HEK293 (cell line): ENCODE data around the gene SLC48A1.
A peak's percentile ranks its signal among the peaks of the same experiment; 100 is the strongest.

ENCODE experiments used
- CTCF ChIA-PET: fragments of 350-600 bp; formaldehyde crosslinking; extraction: SDS; loops from one replicate; lab custom pipeline; 2021; ENCODE audit warnings: antibody characterized with exemption; lab: Yijun Ruan, JAX
- POLR2A ChIA-PET: fragments of 300-600 bp; formaldehyde crosslinking; extraction: SDS; loops from one replicate; lab custom pipeline; 2020; ENCODE audit warnings: antibody characterized with exemption, inconsistent platforms; lab: Yijun Ruan, JAX
- H3K27ac ChIP-seq: fragments of 200-500 bp; sonication (Bioruptor generic); 2 replicates; pipeline ENCODE4 v1.5.1; 2014; ENCODE audit warnings: low read depth, low read length, control low read depth, inconsistent platforms; ENCODE audit errors: extremely low read depth
- H3K36me3 ChIP-seq, 2 experiments: fragments of 200-500 bp in 1 of 2; sonication (Bioruptor generic) in 1 of 2; 1 replicate in 1 of 2; 2 replicates in 1 of 2; pipeline ENCODE4 v1.5.1; 2014 to 2017; ENCODE audit warnings: inconsistent platforms in 2 of 2, low read length in 2 of 2; ENCODE audit not compliant: control insufficient read depth in 2 of 2, insufficient read depth in 1 of 2
- H3K4me1 ChIP-seq: fragments of 200-500 bp; sonication (Bioruptor generic); 2 replicates; pipeline ENCODE4 v1.5.1; 2014; ENCODE audit warnings: mild to moderate bottlenecking, low read length, inconsistent platforms; ENCODE audit not compliant: control insufficient read depth, insufficient read depth
- H3K4me3 ChIP-seq: 2 replicates; pipeline ENCODE4 v1.5.1; 2011; ENCODE audit warnings: low read depth, mild to moderate bottlenecking, control low read depth, low read length, moderate library complexity
- H3K9me3 ChIP-seq: fragments of 200-500 bp; sonication (Bioruptor generic); 2 replicates; pipeline ENCODE4 v1.5.1; 2014; ENCODE audit warnings: low read depth, low read length, inconsistent platforms; ENCODE audit not compliant: control insufficient read depth, insufficient read depth
- EGR2 ChIP-seq: fragments of 450-650 bp; formaldehyde crosslinking; IDR thresholded peaks from 2 replicates; pipeline ENCODE4 v1.5.1; 2016; ENCODE audit warnings: low read depth, missing biosample characterization, missing genetic modification characterization
- KLF16 ChIP-seq: fragments of 450-650 bp; formaldehyde crosslinking; IDR thresholded peaks from 2 replicates; pipeline ENCODE4 v1.5.1; 2017; ENCODE audit warnings: missing biosample characterization, missing genetic modification characterization
- PRDM1 ChIP-seq: fragments of 450-650 bp; formaldehyde crosslinking; IDR thresholded peaks from 2 replicates; pipeline ENCODE4; 2016; ENCODE audit warnings: missing biosample characterization, missing genetic modification characterization
- SALL2 ChIP-seq: fragments of 450-650 bp; formaldehyde crosslinking; IDR thresholded peaks from 2 replicates; pipeline ENCODE4 v1.5.0; 2017; ENCODE audit warnings: missing biosample characterization, mild to moderate bottlenecking, missing genetic modification characterization, borderline replicate concordance
- SETDB1 ChIP-seq: IDR thresholded peaks from one replicate; pipeline ENCODE4 v1.6.1; 2017; ENCODE audit warnings: mild to moderate bottlenecking, low read length, moderate library complexity, mixed read lengths; ENCODE audit not compliant: insufficient read length
- ZBTB17 ChIP-seq: fragments of 450-650 bp; formaldehyde crosslinking; IDR thresholded peaks from 2 replicates; pipeline ENCODE4 v1.5.1; 2016; ENCODE audit warnings: missing biosample characterization, missing genetic modification characterization
- ZBTB48 ChIP-seq: fragments of 450-650 bp; formaldehyde crosslinking; IDR thresholded peaks from 2 replicates; pipeline ENCODE4 v1.5.1; 2016; ENCODE audit warnings: missing biosample characterization, missing genetic modification characterization
- ZFHX2 ChIP-seq: fragments of 450-650 bp; formaldehyde crosslinking; conservative IDR thresholded peaks from 2 replicates; pipeline ENCODE4 v1.5.1; 2016; ENCODE audit warnings: missing biosample characterization, missing genetic modification characterization
- ZFP69B ChIP-seq: fragments of 450-650 bp; formaldehyde crosslinking; IDR thresholded peaks from 2 replicates; pipeline ENCODE4 v1.5.1; 2016; ENCODE audit warnings: missing biosample characterization, missing genetic modification characterization
- ZNF174 ChIP-seq: fragments of 450-650 bp; formaldehyde crosslinking; IDR thresholded peaks from 2 replicates; pipeline ENCODE4 v1.5.0; 2017; ENCODE audit warnings: missing biosample characterization, mild to moderate bottlenecking, missing genetic modification characterization
- ZNF239 ChIP-seq: fragments of 450-650 bp; formaldehyde crosslinking; IDR thresholded peaks from 2 replicates; pipeline ENCODE4 v1.5.1; 2016; ENCODE audit warnings: missing biosample characterization, missing genetic modification characterization
- ZNF335 ChIP-seq: fragments of 450-650 bp; formaldehyde crosslinking; conservative IDR thresholded peaks from 2 replicates; pipeline ENCODE4 v1.5.1; 2016; ENCODE audit warnings: missing biosample characterization, missing genetic modification characterization
- ZNF354C ChIP-seq: fragments of 450-650 bp; formaldehyde crosslinking; IDR thresholded peaks from 2 replicates; pipeline ENCODE4 v1.5.1; 2016; ENCODE audit warnings: missing biosample characterization, missing genetic modification characterization, low read depth, borderline replicate concordance
- ZNF37A ChIP-seq: fragments of 450-650 bp; IDR thresholded peaks from 2 replicates; pipeline ENCODE4 v1.5.1; 2018; ENCODE audit warnings: missing biosample characterization, missing genetic modification characterization
- ZNF394 ChIP-seq: fragments of 450-650 bp; formaldehyde crosslinking; IDR thresholded peaks from 2 replicates; pipeline ENCODE4 v1.5.1; 2016; ENCODE audit warnings: missing biosample characterization, missing genetic modification characterization, mild to moderate bottlenecking, moderate library complexity, borderline replicate concordance
- ZNF433 ChIP-seq: fragments of 450-650 bp; formaldehyde crosslinking; IDR thresholded peaks from 2 replicates; pipeline ENCODE4 v1.5.1; 2016; ENCODE audit warnings: missing biosample characterization, missing genetic modification characterization, low read depth
- ZNF510 ChIP-seq: fragments of 450-650 bp; formaldehyde crosslinking; IDR thresholded peaks from 2 replicates; pipeline ENCODE4 v1.5.1; 2018; ENCODE audit warnings: mild to moderate bottlenecking, missing genetic modification characterization, missing biosample characterization; ENCODE audit not compliant: insufficient replicate concordance
- ZNF548 ChIP-seq: fragments of 450-650 bp; formaldehyde crosslinking; IDR thresholded peaks from 2 replicates; pipeline ENCODE4 v1.5.1; 2016; ENCODE audit warnings: missing biosample characterization, missing genetic modification characterization
- ZNF549 ChIP-seq: fragments of 450-650 bp; IDR thresholded peaks from 2 replicates; pipeline ENCODE4 v1.5.1; 2018; ENCODE audit warnings: missing biosample characterization, missing genetic modification characterization, mild to moderate bottlenecking, inconsistent platforms, moderate library complexity
- ZNF571 ChIP-seq: fragments of 450-650 bp; formaldehyde crosslinking; IDR thresholded peaks from 2 replicates; pipeline ENCODE4 v1.5.0; 2017; ENCODE audit warnings: missing biosample characterization, missing genetic modification characterization
- ZNF837 ChIP-seq: fragments of 450-650 bp; formaldehyde crosslinking; IDR thresholded peaks from 2 replicates; pipeline ENCODE4 v1.5.1; 2016; ENCODE audit warnings: missing biosample characterization, missing genetic modification characterization
- ZSCAN16 ChIP-seq: fragments of 450-650 bp; formaldehyde crosslinking; IDR thresholded peaks from 2 replicates; pipeline ENCODE4 v1.5.1; 2016; ENCODE audit warnings: missing biosample characterization, missing genetic modification characterization
- ZXDB ChIP-seq: fragments of 450-650 bp; formaldehyde crosslinking; IDR thresholded peaks from 2 replicates; pipeline ENCODE4 v1.5.1; 2016; ENCODE audit warnings: missing biosample characterization, missing genetic modification characterization
- TF ChIP-seq, protein P1 (sequence below): fragments of 450-650 bp; formaldehyde crosslinking; IDR thresholded peaks from 2 replicates; pipeline ENCODE4 v1.5.1; 2017; ENCODE audit warnings: missing biosample characterization, missing genetic modification characterization
- TF ChIP-seq, protein P2 (sequence below): fragments of 450-650 bp; formaldehyde crosslinking; IDR thresholded peaks from 2 replicates; pipeline ENCODE4 v1.5.1; 2016; ENCODE audit warnings: missing biosample characterization, missing genetic modification characterization
- TF ChIP-seq, protein P3 (sequence below): fragments of 450-650 bp; formaldehyde crosslinking; IDR thresholded peaks from 2 replicates; pipeline ENCODE4 v1.5.1; 2016; ENCODE audit warnings: missing biosample characterization, missing genetic modification characterization
- TF ChIP-seq, protein P4 (sequence below): fragments of 450-650 bp; formaldehyde crosslinking; IDR thresholded peaks from 2 replicates; pipeline ENCODE4 v1.5.1; 2017; ENCODE audit warnings: missing biosample characterization, missing genetic modification characterization

Gene SLC48A1

DNA sequence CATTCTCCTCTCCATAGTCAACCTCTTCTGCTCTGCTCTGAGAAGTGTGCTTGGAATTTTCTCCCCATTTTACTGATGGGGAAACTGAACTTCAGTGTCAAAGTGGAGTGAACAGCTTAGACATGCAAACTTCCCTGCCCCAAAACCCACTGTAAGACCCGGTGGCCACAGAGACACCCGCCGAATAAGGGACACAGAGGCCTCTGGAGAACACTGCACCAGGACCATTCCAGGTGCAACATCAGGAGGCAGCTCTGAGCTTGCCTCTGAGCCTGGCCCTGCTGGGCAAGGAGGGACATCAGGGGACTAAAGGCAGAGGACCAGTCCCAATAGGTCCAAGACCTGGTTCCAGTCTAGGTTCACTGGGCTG is 45.0 kb downstream of the SLC48A1 start (continued):
- TF ChIP-seq ZNF394 (tag by site-specific recombination), result no peak

DNA sequence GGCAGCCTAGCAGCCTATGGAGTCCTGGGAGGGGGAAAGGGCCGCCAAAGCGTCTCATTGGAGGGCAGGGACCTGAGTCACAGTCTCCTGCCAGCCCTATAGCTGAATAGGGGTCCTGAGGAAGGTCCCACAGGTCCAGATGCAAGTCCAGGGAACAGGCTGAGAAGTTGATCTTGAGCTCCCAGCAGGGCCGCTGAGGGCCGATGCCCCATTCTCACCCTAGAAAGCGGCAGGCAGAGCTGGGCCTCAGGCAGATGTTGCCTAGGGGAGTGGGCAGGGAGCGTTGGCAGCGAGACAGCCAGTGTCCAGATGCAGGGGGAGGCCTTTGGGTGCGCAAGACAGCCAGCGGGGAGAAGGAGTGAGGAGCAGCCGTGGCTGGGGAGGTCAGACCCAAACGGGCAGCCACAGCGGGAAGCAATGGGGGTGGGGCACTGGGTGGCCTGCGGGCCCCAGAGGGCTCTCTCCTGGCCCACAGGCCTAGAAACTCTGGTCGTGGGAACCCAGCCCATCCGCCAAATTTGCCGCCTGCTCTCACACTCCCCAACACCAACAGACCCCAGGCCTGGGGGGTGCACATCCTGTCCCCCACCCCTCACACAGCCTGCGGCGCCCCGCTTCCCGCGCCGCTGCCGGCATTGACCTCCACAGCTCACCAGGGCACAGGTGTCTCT is 45.6 kb downstream of the SLC48A1 start:
- peak overlapping the region; percentile 67 for H3K4me3 ChIP-seq
- H3K36me3 ChIP-seq, result peaks cover 0 to 7% of the 10 kb centered on the region in 2 experiments; a peak in 1 of 3 replicates
- peak overlapping the region; percentile 89; the same call in 1 of the 2 replicates for H3K27ac ChIP-seq
- no peaks in the 10 kb centered on the region for H3K9me3 ChIP-seq
- ChIA-PET POLR2A (interaction anchor here (0.8 to 2.6 kb wide), 4 partner anchors 10 to 17 kb away, joined by 3 to 15 read pairs (median 5); no protein-coding TSS in a partner anchor), CTCF (interaction anchor here (0.7 to 7.3 kb wide), 11 partner anchors 9 to 103 kb away, joined by 3 to 91 read pairs (median 4); no protein-coding TSS in a partner anchor)
- H3K4me1 ChIP-seq, result peaks cover 6% of the 10 kb centered on the region
- TF ChIP-seq ZXDB (tag by site-specific recombination), result 0 out of 2 replicates have a peak, but pooled peaks have one; percentile 13
- TF ChIP-seq ZNF239, result no peak
- no peak for TF ChIP-seq ZNF837
- TF ChIP-seq SETDB1, result no peak
- TF ChIP-seq EGR2 (tag by site-specific recombination), result no peak
- TF ChIP-seq ZFHX2, result peak; percentile 13; the same call in 1 of the 2 replicates
- TF ChIP-seq SALL2, result no peak
- no peak for TF ChIP-seq ZSCAN16
- no peak for TF ChIP-seq PRDM1 (tag by site-specific recombination)
- TF ChIP-seq ZNF354C (tag by site-specific recombination), result no peak
- TF ChIP-seq ZNF174, result no peak
- TF ChIP-seq ZBTB48 (tag by site-specific recombination), result 0 out of 2 replicates have a peak, but pooled peaks have one; percentile 46
- TF ChIP-seq, protein P1, sequence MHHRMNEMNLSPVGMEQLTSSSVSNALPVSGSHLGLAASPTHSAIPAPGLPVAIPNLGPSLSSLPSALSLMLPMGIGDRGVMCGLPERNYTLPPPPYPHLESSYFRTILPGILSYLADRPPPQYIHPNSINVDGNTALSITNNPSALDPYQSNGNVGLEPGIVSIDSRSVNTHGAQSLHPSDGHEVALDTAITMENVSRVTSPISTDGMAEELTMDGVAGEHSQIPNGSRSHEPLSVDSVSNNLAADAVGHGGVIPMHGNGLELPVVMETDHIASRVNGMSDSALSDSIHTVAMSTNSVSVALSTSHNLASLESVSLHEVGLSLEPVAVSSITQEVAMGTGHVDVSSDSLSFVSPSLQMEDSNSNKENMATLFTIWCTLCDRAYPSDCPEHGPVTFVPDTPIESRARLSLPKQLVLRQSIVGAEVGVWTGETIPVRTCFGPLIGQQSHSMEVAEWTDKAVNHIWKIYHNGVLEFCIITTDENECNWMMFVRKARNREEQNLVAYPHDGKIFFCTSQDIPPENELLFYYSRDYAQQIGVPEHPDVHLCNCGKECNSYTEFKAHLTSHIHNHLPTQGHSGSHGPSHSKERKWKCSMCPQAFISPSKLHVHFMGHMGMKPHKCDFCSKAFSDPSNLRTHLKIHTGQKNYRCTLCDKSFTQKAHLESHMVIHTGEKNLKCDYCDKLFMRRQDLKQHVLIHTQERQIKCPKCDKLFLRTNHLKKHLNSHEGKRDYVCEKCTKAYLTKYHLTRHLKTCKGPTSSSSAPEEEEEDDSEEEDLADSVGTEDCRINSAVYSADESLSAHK, result no peak
- TF ChIP-seq ZNF510 (tag by site-specific recombination), result no peak
- TF ChIP-seq ZNF548 (tag by site-specific recombination), result no peak
- TF ChIP-seq ZNF549 (tag by site-specific recombination), result no peak
- TF ChIP-seq ZNF335 (tag by site-specific recombination), result peak; percentile 22; the same call in 1 of the 2 replicates
- TF ChIP-seq ZBTB17 (tag by site-specific recombination), result peak; percentile 55; the same call in 1 of the 2 replicates
- TF ChIP-seq, protein P2, sequence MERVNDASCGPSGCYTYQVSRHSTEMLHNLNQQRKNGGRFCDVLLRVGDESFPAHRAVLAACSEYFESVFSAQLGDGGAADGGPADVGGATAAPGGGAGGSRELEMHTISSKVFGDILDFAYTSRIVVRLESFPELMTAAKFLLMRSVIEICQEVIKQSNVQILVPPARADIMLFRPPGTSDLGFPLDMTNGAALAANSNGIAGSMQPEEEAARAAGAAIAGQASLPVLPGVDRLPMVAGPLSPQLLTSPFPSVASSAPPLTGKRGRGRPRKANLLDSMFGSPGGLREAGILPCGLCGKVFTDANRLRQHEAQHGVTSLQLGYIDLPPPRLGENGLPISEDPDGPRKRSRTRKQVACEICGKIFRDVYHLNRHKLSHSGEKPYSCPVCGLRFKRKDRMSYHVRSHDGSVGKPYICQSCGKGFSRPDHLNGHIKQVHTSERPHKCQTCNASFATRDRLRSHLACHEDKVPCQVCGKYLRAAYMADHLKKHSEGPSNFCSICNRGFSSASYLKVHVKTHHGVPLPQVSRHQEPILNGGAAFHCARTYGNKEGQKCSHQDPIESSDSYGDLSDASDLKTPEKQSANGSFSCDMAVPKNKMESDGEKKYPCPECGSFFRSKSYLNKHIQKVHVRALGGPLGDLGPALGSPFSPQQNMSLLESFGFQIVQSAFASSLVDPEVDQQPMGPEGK (tag by site-specific recombination), result peak; percentile 76
- TF ChIP-seq ZNF37A (tag by site-specific recombination), result no peak
- TF ChIP-seq ZNF571 (tag by site-specific recombination), result no peak
- no peak for TF ChIP-seq KLF16 (tag by site-specific recombination)
- TF ChIP-seq, protein P3, sequence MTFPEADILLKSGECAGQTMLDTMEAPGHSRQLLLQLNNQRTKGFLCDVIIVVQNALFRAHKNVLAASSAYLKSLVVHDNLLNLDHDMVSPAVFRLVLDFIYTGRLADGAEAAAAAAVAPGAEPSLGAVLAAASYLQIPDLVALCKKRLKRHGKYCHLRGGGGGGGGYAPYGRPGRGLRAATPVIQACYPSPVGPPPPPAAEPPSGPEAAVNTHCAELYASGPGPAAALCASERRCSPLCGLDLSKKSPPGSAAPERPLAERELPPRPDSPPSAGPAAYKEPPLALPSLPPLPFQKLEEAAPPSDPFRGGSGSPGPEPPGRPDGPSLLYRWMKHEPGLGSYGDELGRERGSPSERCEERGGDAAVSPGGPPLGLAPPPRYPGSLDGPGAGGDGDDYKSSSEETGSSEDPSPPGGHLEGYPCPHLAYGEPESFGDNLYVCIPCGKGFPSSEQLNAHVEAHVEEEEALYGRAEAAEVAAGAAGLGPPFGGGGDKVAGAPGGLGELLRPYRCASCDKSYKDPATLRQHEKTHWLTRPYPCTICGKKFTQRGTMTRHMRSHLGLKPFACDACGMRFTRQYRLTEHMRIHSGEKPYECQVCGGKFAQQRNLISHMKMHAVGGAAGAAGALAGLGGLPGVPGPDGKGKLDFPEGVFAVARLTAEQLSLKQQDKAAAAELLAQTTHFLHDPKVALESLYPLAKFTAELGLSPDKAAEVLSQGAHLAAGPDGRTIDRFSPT (tag by site-specific recombination), result peak; percentile 26; the same call in 1 of the 2 replicates
- TF ChIP-seq, protein P4, sequence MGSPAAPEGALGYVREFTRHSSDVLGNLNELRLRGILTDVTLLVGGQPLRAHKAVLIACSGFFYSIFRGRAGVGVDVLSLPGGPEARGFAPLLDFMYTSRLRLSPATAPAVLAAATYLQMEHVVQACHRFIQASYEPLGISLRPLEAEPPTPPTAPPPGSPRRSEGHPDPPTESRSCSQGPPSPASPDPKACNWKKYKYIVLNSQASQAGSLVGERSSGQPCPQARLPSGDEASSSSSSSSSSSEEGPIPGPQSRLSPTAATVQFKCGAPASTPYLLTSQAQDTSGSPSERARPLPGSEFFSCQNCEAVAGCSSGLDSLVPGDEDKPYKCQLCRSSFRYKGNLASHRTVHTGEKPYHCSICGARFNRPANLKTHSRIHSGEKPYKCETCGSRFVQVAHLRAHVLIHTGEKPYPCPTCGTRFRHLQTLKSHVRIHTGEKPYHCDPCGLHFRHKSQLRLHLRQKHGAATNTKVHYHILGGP, result no peak
- no peak for TF ChIP-seq ZNF433 (tag by site-specific recombination)
- TF ChIP-seq ZFP69B (tag by site-specific recombination), result peak; percentile 58; the same call in 1 of the 2 replicates
